Left ventricle myocardium inferior (tissue), 1 donor: ENCODE measurements around the gene EID1. TPM values are rescaled to one million over a fixed set of nuclear protein-coding genes. Genes with fewer than 3 reads are reported as not detected.

Experiments
- DNase-seq: peaks from one replicate; pipeline ENCODE4 v3.0.0-alpha.2; 2020
- H3K27ac ChIP-seq: fragments of 200-600 bp; replicated peaks from 2 replicates; pipeline ENCODE4 v1.8.0; 2021
- H3K27me3 ChIP-seq: fragments of 200-600 bp; 2 replicates; pipeline ENCODE4 v1.8.0; 2021; ENCODE audit warnings: low read depth
- H3K36me3 ChIP-seq: fragments of 200-600 bp; 2 replicates; pipeline ENCODE4 v1.8.0; 2021
- H3K4me1 ChIP-seq: fragments of 200-600 bp; 2 replicates; pipeline ENCODE4 v1.8.0; 2021
- H3K4me3 ChIP-seq: fragments of 200-600 bp; 2 replicates; pipeline ENCODE4 v1.8.0; 2021; ENCODE audit warnings: mild to moderate bottlenecking, moderate library complexity
- H3K9me3 ChIP-seq: fragments of 200-600 bp; replicated peaks from 2 replicates; pipeline ENCODE4 v1.8.0; 2021
- CTCF ChIP-seq: fragments of 200-600 bp; IDR thresholded peaks from 2 replicates; pipeline ENCODE4 v1.8.0; 2021; ENCODE audit warnings: antibody characterized with exemption, mild to moderate bottlenecking, borderline replicate concordance
- intact Hi-C: fragments of 100-400 bp; cut with micrococcal nuclease; formaldehyde crosslinking; loops from one replicate; pipeline ENCODE4 v1.11.0; 2022
- total RNA-seq: library from RNA; stranded (reverse); fragmentation: NEBNext Ultra II Directional; extraction: Animal tissue kit (Norgen Biotek cat#: 25700); gene quantifications from one replicate; pipeline ENCODE4 v1.2.1, GENCODE V29; 2021
- donor health status: DM: no; HTN: yes; CAD: no; lungs with severe emphysema.

EID1 gene
- total RNA-seq, 1 donor from 2014 or later, result 227 TPM

DNA sequence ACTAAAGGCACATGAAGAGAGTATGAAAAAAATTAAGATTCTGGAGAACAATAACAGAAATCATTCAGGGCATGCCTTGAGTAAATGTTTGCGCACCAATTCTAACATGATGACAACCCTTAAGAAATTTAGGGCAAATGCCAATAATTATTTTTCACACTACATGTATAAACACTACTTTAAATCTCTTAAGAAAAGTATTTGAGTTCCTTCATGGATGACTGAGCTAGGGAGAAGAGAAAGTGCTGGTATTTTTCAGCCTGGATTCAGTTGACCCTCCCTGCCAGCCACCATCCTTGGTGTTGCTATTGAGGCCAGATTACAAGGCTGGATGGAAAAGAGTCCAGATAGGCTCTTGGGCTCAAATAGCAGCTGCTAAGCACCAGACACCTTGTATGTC lies 8.0 kb upstream of the EID1 start:
- no peak overlapping the region for H3K4me3 ChIP-seq
- intact Hi-C loops, result loop anchor here (10.0 kb wide), 2 partner anchors 95 to 275 kb away; partner anchors contain the start of gene SHC4

GRCh38 chr15:48871542-48871941 lies 6.4 kb upstream of the EID1 start:
- no peak for TF ChIP-seq CTCF
- no peak for DNase-seq
- no peak overlapping the region for H3K4me3 ChIP-seq
- no peaks in the 10 kb centered on the region for H3K27me3 ChIP-seq
- H3K27ac ChIP-seq, result no peak overlapping the region
- intact Hi-C loops, result loop anchor here (10.0 kb wide), 1 partner anchor 93 kb away; the partner anchor contains the start of gene SHC4
- H3K4me1 ChIP-seq, result no peaks in the 10 kb centered on the region
- no peaks in the 10 kb centered on the region for H3K9me3 ChIP-seq
- no peaks in the 10 kb centered on the region for H3K36me3 ChIP-seq

More for the DNA sequence above, 8.0 kb upstream of the EID1 start:
- no peaks in the 10 kb centered on the region for H3K4me1 ChIP-seq
- no peaks in the 10 kb centered on the region for H3K27me3 ChIP-seq
- H3K27ac ChIP-seq, result no peak overlapping the region
- no peak for DNase-seq
- TF ChIP-seq CTCF, result no peak
- H3K9me3 ChIP-seq, result no peaks in the 10 kb centered on the region
- no peaks in the 10 kb centered on the region for H3K36me3 ChIP-seq

DNA sequence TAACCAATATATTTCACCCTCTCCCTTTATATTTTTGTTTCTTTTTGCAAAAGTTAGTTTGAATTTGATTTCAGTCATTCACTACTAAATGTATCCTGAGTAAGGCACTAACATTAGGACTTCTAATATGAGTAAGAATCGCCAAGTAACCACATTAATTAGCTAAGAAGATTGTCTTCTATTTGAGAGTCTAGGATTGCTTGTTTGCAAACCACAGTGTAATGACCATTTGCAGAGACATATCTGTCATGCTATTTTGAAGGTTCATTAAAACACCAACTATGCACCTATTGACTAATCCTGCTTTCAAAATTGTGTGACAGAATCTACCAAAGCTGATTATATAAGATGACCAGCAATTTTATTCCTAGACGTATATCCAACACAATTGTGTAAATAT lies 5.3 kb upstream of the EID1 start:
- Histone ChIP-seq H3K36me3 (no peaks in the 10 kb centered on the region), H3K9me3 (no peaks in the 10 kb centered on the region), H3K27me3 (no peaks in the 10 kb centered on the region), H3K4me1 (no peaks in the 10 kb centered on the region), H3K4me3 (no peak overlapping the region), H3K27ac (no peak overlapping the region)
- TF ChIP-seq CTCF, result no peak
- intact Hi-C loops, result loop anchor here (10.0 kb wide), 1 partner anchor 92 kb away; the partner anchor contains the start of gene SHC4
- no peak for DNase-seq

DNA sequence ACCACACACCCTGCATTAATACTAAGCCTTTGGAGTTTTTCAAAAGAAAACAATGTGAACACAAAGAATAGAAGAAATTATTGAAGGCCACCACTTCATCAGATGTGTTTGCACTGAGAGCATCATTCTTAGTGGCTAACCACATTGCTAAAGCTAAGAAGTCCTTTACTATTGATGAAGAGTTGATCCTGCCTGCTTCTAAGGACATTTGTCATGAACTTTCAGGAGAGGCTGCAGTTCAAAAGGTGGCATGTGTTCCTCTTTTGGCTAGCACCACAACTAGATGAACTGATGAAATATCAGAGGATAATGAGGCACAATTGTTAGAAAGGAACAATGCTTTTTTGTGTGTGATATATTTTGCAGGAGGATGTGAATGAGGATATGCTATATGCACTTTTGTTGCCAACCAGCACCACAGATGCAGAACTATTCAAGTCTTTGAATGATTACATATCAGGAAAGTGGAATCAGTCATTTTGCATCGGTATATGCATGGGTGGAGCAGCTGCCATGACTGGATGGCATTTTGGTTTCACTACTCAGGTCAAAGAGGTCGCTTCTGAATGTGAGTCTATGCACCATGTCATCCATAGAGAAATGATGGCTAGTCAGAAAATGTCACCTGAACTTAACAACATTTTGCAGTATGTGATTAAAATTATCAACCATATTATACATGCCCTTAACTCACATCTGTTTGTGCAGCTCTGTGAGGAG lies 2.5 kb upstream of the EID1 start:
- H3K27me3 ChIP-seq, result no peaks in the 10 kb centered on the region
- H3K4me3 ChIP-seq, result no peak overlapping the region
- H3K9me3 ChIP-seq, result no peaks in the 10 kb centered on the region
- H3K4me1 ChIP-seq, result peaks cover 24% of the 10 kb centered on the region
- intact Hi-C loops, result loop anchor here (10.0 kb wide), 1 partner anchor 89 kb away; the partner anchor contains the start of gene SHC4
- TF ChIP-seq CTCF, result no peak
- DNase-seq, result no peak
- no peaks in the 10 kb centered on the region for H3K36me3 ChIP-seq
- no peak overlapping the region for H3K27ac ChIP-seq

- Histone ChIP-seq H3K36me3 (no peaks in the 10 kb centered on the region), H3K27ac (no peak overlapping the region), H3K4me1 (peaks cover 27% of the 10 kb centered on the region), H3K4me3 (no peak overlapping the region), H3K9me3 (no peaks in the 10 kb centered on the region), H3K27me3 (no peaks in the 10 kb centered on the region)
- no peak for TF ChIP-seq CTCF
- intact Hi-C loops, result loop anchor here (10.0 kb wide), 1 partner anchor 89 kb away; the partner anchor contains the start of gene SHC4
- no peak for DNase-seq
These were observed 1.9 kb upstream of the EID1 start for GRCh38 chr15:48876057-48876456.
